K562 (cell line): Measurements from ENCODE around the gene RBMS1. TPM values are rescaled to one million over a fixed set of nuclear protein-coding genes. Genes with fewer than 3 reads are reported as not detected.

Experiments
- ATAC-seq: fragments of 200-7000 bp; cut with Tn5 transposase; 3 replicates; pipeline ENCODE4 v1.9.1; 2020; ENCODE audit warnings: moderate library complexity
- BruUV-seq: library from RNA; stranded (reverse); fragments of 400-500 nt; replicated peaks from 2 replicates; lab custom pipeline; 2021; lab: Mats Ljungman, UMichigan
- CTCF ChIA-PET: fragments of 300-600 bp; formaldehyde crosslinking; extraction: SDS; loops from one replicate; lab custom pipeline; 2021; ENCODE audit warnings: low intra/inter-chr PET ratio; lab: Yijun Ruan, JAX
- POLR2A ChIA-PET: fragments of 300-600, 350-650 bp; sonication (Branson Sonifier 250); formaldehyde crosslinking; extraction: SDS; loops from one replicate; lab custom pipeline; 2021; ENCODE audit warnings: antibody characterized with exemption, inconsistent platforms; lab: Yijun Ruan, JAX
- DNase-seq, 4 experiments: peaks; one replicate each; pipeline versions ENCODE4 v3.0.0 to v3.0.0-alpha.2; 2011 to 2018; ENCODE audit warnings: low spot score in 3 of 4, mixed read lengths in 3 of 4; ENCODE audit errors: extremely low read depth in 1 of 4
- FAIRE-seq: peaks from 2 replicates; lab custom pipeline; 2011; peaks lifted over from hg19 to GRCh38; lab: Jason Lieb, UNC
- H2AFZ ChIP-seq: 2 replicates; pipeline ENCODE4 v1.6.0; 2011; ENCODE audit warnings: low read depth, low read length, control low read depth, inconsistent platforms
- H3K27ac ChIP-seq: fragments of 200-600 bp; 3 replicates; pipeline ENCODE4 v1.8.0; 2011; ENCODE audit warnings: low read depth, mild to moderate bottlenecking, control low read depth, inconsistent platforms, low read length, moderate library complexity, mixed read lengths; ENCODE audit errors: extremely low read depth
- H3K27me3 ChIP-seq, 2 experiments: fragments of 300-600 bp in 1 of 2; 2 replicates in 1 of 2; 3 replicates in 1 of 2; pipeline versions ENCODE4 v1.6.0 to v1.8.0; 2011; ENCODE audit warnings: inconsistent platforms in 2 of 2, low read length in 2 of 2, mild to moderate bottlenecking in 1 of 2, mixed read lengths in 1 of 2, moderate library complexity in 1 of 2; ENCODE audit not compliant: control insufficient read depth in 2 of 2, insufficient read depth in 2 of 2
- H3K36me3 ChIP-seq: fragments of 300-600 bp; 3 replicates; pipeline ENCODE4 v1.8.0; 2011; ENCODE audit warnings: mild to moderate bottlenecking, low read length, inconsistent platforms; ENCODE audit not compliant: control insufficient read depth, insufficient read depth
- H3K4me1 ChIP-seq, 2 experiments: fragments of 200-600 bp in 1 of 2; replicated peaks in 1 of 2; 2 replicates in 1 of 2; 3 replicates in 1 of 2; pipeline versions ENCODE4 v1.5.1 to v1.8.0; 2011; ENCODE audit warnings: inconsistent platforms in 2 of 2, low read length in 2 of 2, mild to moderate bottlenecking in 1 of 2, mixed read lengths in 1 of 2, moderate library complexity in 1 of 2; ENCODE audit not compliant: control insufficient read depth in 2 of 2, insufficient read depth in 2 of 2
- H3K4me2 ChIP-seq: 2 replicates; pipeline ENCODE4 v1.6.1; 2011; ENCODE audit warnings: low read length, control low read depth, inconsistent platforms, mixed read lengths; ENCODE audit not compliant: insufficient read depth
- H3K4me3 ChIP-seq: fragments of 200-600 bp; sonication (generic), shearing (Covaris generic); 2 replicates; pipeline ENCODE4 v1.5.1; 2016; ENCODE audit warnings: control low read depth, inconsistent platforms
- H3K79me2 ChIP-seq: fragments of 200-600 bp; 3 replicates; pipeline ENCODE4 v1.8.0; 2011; ENCODE audit warnings: low read length, inconsistent platforms; ENCODE audit not compliant: control insufficient read depth, insufficient read depth
- H3K9ac ChIP-seq, 2 experiments: 2 replicates each; pipeline versions ENCODE4 v1.6.0 to v1.6.1; 2011; ENCODE audit warnings: low read depth in 2 of 2, low read length in 2 of 2, control low read depth in 1 of 2, inconsistent platforms in 1 of 2, mild to moderate bottlenecking in 1 of 2, mixed read lengths in 1 of 2; ENCODE audit not compliant: insufficient read depth in 1 of 2
- H3K9me1 ChIP-seq: one replicate; pipeline ENCODE4 v1.6.0; 2011; ENCODE audit warnings: inconsistent platforms, mild to moderate bottlenecking, low read length, moderate library complexity; ENCODE audit not compliant: control insufficient read depth, insufficient read depth
- H3K9me3 ChIP-seq: replicated peaks from 2 replicates; pipeline ENCODE4 v1.5.1; 2011; ENCODE audit warnings: low read depth, low read length, inconsistent platforms; ENCODE audit not compliant: control insufficient read depth, insufficient read depth
- H4K20me1 ChIP-seq: replicated peaks from 2 replicates; pipeline ENCODE4 v1.6.1; 2011; ENCODE audit warnings: low read length, inconsistent platforms, mixed read lengths; ENCODE audit not compliant: control insufficient read depth, insufficient read depth
- AFF4 ChIP-seq: sonication (generic); formaldehyde crosslinking; IDR thresholded peaks from 2 replicates; pipeline ENCODE4 v1.8.0; 2023; ENCODE audit warnings: mild to moderate bottlenecking, missing genetic modification reagents
- BCL6 ChIP-seq: fragments of 250-450 bp; sonication (Bioruptor Pico); IDR thresholded peaks from 2 replicates; pipeline ENCODE4 v1.4.0; 2020
- CCAR2 ChIP-seq: fragments of 200-400 bp; formaldehyde crosslinking; IDR thresholded peaks from 2 replicates; pipeline ENCODE4 v1.6.1; 2017; ENCODE audit warnings: mild to moderate bottlenecking, low read depth, low read length
- CHD1 ChIP-seq: fragments of 200-600 bp; sonication (generic); IDR thresholded peaks from one replicate; pipeline ENCODE4 v1.6.1; 2012; ENCODE audit warnings: mild to moderate bottlenecking, moderate library complexity, low read length, inconsistent platforms
- ETV1 ChIP-seq: fragments of 450-650 bp; conservative IDR thresholded peaks from 2 replicates; pipeline ENCODE4 v1.6.1; 2016; ENCODE audit warnings: missing genetic modification characterization, control low read depth, low read depth, missing compliant biosample characterization
- IRF9 ChIP-seq: fragments of 450-650 bp; IDR thresholded peaks from 2 replicates; pipeline ENCODE4 v1.6.1; 2016; ENCODE audit warnings: missing biosample characterization, missing genetic modification characterization
- MECOM ChIP-seq: fragments of 250-450 bp; sonication (Bioruptor Pico); IDR thresholded peaks from 2 replicates; pipeline ENCODE4 v1.8.0; 2022; ENCODE audit warnings: inconsistent platforms
- MYNN ChIP-seq, 2 experiments: sonication (generic); formaldehyde crosslinking in 1 of 2; IDR thresholded peaks; 2 replicates each; pipeline versions ENCODE4 v1.5.0 to v1.6.1; 2016 to 2020; ENCODE audit warnings: antibody characterized with exemption in 1 of 2, missing genetic modification reagents in 1 of 2
- NONO ChIP-seq, 2 experiments: fragments of 200-400 bp in 1 of 2; fragments of 450-650 bp in 1 of 2; formaldehyde crosslinking in 1 of 2; IDR thresholded peaks; 2 replicates each; pipeline ENCODE4 v1.6.1; 2017; ENCODE audit warnings: low read depth in 2 of 2, mild to moderate bottlenecking in 2 of 2, moderate library complexity in 2 of 2, low read length in 1 of 2
- PATZ1 ChIP-seq: fragments of 250-450 bp; sonication (Bioruptor Pico); IDR thresholded peaks from 2 replicates; pipeline ENCODE4 v1.5.0; 2020; ENCODE audit warnings: mild to moderate bottlenecking, borderline replicate concordance
- TAL1 ChIP-seq: fragments of 450-650 bp; IDR thresholded peaks from 2 replicates; pipeline ENCODE4 v1.6.1; 2016; ENCODE audit warnings: mild to moderate bottlenecking
- TEAD2 ChIP-seq: fragments of 450-650 bp; IDR thresholded peaks from 2 replicates; pipeline ENCODE4 v1.6.1; 2016; ENCODE audit warnings: missing genetic modification characterization, control low read depth, missing compliant biosample characterization
- ZNF277 ChIP-seq: fragments of 250-450 bp; sonication (Bioruptor Pico); IDR thresholded peaks from 2 replicates; pipeline ENCODE4 v1.8.0; 2022; ENCODE audit warnings: inconsistent platforms, mild to moderate bottlenecking, moderate library complexity, borderline replicate concordance
- WGBS: fragments of 100-300 bp; shearing (Covaris generic); methylation state at CpG from one replicate; pipeline ENCODE4 v1.1.6; 2016; ENCODE audit warnings: low coverage, mixed read lengths; ENCODE audit not compliant: insufficient coverage; ENCODE audit errors: missing lambda C conversion rate; 5-methylcytosine and 5-hydroxymethylcytosine counted together
- in situ Hi-C: fragments of 300-500 bp; cut with MboI; formaldehyde crosslinking; loops from 4 replicates; pipeline ENCODE4 v1.15.0; 2018; ENCODE audit warnings: inconsistent platforms, mixed read lengths
- intact Hi-C: fragments of 100-400 bp; cut with micrococcal nuclease; formaldehyde crosslinking; loops from 2 replicates; pipeline ENCODE4 v1.14.2; 2022
- polyA plus RNA-seq, 8 experiments: library from polyadenylated mRNA; depleted of rRNA in 4 of 8; stranded (reverse) in 5 of 8; unstranded in 3 of 8; fragments of >200 nt; fragmentation: Nextera tagmentation in 2 of 8; fragmentation: Illumina TruSeq in 1 of 8; extraction: Ambion mirVana in 2 of 8; extraction: Trizol in 1 of 8; gene quantifications; 2 replicates each; pipeline versions ENCODE4 v1.2.1 to v1.2.3, GENCODE V29; 2011 to 2014; ENCODE audit warnings: inconsistent platforms in 1 of 8, missing spikeins in 1 of 8
- total RNA-seq, 7 experiments: library from RNA; depleted of rRNA in 6 of 7; stranded (reverse); fragments of >200 nt in 6 of 7; fragmentation: Illumina TruSeq in 2 of 7; extraction: Trizol in 2 of 7; gene quantifications; 2 replicates each; pipeline versions ENCODE4 v1.2.1 to v1.2.3, GENCODE V29; 2011 to 2021; ENCODE audit warnings: low replicate concordance in 1 of 7

The RBMS1 gene
- total and polyA plus RNA-seq, 9 of the 15 experiments (the other 6 are each of a cell fraction or from before 2014, with no cell fraction given): 0.04 to 0.31 (median 0.09) TPM; not detected in 6

GRCh38 chr2:160384791-160385190 is 108.8 kb downstream of the RBMS1 start (continued):
- TF ChIP-seq NONO (IDR thresholded peaks at IDR 0.05; ENCODE audit: low read depth in 2 of 2, low read length in 1 of 2) (no peak), ETV1 (tag) (no peak), CCAR2 (no peak), TAL1 (no peak), AFF4 (no peak)

GRCh38 chr2:160381425-160381951 is 112.1 kb downstream of the RBMS1 start:
- intact Hi-C loops: no loop called here
- BruUV-seq: no TSS peak
- no peak overlapping the region for H3K4me2 ChIP-seq
- no peak overlapping the region for H3K9ac ChIP-seq
- in situ Hi-C loops: no loop called here
- ChIA-PET CTCF (no interaction called here), POLR2A (no interaction called here)
- WGBS: 4% methylated on average over 5 of the region's 5 CpGs
- DNase-seq (no peak), ATAC-seq (no peak), FAIRE-seq (no peak)
- no peaks in the 10 kb centered on the region for H4K20me1 ChIP-seq
- H3K27ac ChIP-seq: no peak overlapping the region
- no peak overlapping the region for H3K4me3 ChIP-seq
- no peak overlapping the region for H2AFZ ChIP-seq
- H3K36me3 ChIP-seq: no peaks in the 10 kb centered on the region
- H3K9me3 ChIP-seq: no peaks in the 10 kb centered on the region
- H3K4me1 ChIP-seq: no peaks in the 10 kb centered on the region
- no peaks in the 10 kb centered on the region for H3K9me1 ChIP-seq
- no peaks in the 10 kb centered on the region for H3K27me3 ChIP-seq
- H3K79me2 ChIP-seq: no peaks in the 10 kb centered on the region
- no peak for TF ChIP-seq ZNF277
- no peak for TF ChIP-seq IRF9 (tag)
- TF ChIP-seq MYNN (IDR thresholded peaks at IDR 0.05): no peak
- TF ChIP-seq MYNN (CRISPR knock-in tag; IDR thresholded peaks at IDR 0.05): no peak
- no peak for TF ChIP-seq CHD1
- TF ChIP-seq MECOM (CRISPR knock-in tag): no peak
- no peak for TF ChIP-seq BCL6 (CRISPR knock-in tag)
- no peak for TF ChIP-seq TEAD2 (tag)
- TF ChIP-seq PATZ1: no peak
